GM19035 (cell line): Measurements from ENCODE around the gene SCARB1.
A peak's percentile ranks its signal among the peaks of the same experiment; 100 is the strongest.

Source experiments
- ATAC-seq: cut with Tn5 transposase; IDR thresholded peaks from one replicate; pipeline ENCODE4 v1.9.1; 2021; ENCODE audit not compliant: unreplicated experiment

SCARB1 gene

DNA sequence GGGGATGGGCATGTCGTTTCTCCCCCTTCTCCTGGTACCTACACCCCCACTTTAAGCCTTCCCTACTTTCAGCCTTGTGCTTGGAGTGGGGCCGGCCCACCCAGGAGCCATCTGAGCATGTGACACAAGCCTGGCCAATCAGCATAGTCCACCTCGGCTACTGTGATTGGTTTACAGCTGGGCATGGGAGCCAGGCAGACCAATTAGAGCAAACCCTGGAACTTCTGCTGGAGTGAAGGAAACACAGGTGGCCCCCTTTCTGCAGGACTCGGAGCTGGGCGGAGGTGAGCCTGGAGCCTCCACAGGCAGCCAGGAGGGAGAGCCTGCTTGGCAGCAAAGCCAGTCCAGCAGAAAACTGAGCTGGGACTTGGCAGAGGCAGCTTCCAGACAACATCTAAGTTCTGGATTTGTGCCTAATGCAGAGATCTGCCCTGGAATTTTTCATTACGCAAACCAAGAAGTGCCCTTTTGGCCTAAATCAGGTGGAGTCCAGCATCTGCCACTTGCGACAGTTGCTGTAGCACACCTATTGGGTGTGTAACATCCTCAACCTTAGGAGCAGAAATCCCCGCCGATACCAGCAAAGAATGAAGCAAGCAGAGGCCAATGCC lies 59.5 kb downstream of the SCARB1 start:
- no peak for ATAC-seq

DNA sequence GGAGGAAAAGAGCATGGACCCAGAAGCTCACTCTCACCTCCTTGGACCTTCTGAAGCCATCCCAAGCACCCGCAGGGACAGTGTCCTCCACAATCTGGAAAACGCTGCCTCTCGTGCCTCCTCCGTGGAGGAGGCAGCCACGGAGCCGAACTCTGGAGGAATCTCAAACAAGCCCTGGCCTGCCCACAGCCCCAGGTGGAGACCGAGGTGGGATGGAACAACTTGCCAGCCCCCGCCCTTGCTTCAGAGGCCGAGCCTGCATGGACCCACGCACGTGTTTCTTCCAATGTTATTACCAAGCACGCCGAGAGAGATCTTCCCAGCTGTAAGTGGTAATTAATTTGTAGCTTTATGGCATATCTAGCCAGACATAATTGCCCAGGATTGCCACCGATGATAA lies 61.3 kb downstream of the SCARB1 start:
- no peak for ATAC-seq

DNA sequence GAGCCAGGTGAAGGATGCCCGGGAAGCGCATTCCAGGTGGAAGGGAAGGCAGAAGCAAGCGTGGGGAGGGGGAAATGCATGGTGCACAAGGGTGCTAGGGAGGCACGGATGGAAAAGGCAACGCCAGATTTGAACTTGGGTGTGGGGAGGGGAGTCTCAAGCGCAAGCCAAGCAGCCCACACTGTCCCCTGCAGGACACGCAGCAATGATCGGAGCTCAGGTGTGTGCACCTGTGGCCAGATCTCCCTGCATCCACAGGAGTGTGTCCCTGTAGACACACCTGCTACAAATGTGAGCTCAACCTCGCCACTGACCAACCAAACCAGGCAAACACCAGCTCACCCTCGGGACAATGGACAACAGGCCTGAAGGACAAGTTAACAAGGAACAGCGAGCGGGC lies 63.2 kb downstream of the SCARB1 start:
- ATAC-seq, result no peak

DNA sequence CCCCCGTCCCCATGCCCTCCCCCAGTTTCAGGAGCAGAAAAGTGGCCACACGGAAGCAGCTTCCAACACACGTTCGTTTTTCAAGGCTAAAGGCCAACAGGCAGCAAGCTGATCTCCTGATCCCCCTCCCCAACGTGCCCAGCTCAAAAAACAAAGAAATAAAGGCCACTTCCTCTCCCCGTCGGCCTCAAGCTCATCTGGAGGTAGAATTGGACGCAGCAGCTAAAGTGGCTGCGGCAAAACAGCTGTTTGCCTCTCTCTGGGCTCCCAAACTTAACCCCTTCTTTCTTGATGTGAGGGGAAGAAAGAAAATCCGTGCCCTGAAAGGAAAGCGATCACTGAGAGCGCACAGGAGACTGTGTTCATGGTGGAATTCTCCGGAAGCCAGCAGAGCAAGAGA lies 66.3 kb downstream of the SCARB1 start:
- no peak for ATAC-seq

DNA sequence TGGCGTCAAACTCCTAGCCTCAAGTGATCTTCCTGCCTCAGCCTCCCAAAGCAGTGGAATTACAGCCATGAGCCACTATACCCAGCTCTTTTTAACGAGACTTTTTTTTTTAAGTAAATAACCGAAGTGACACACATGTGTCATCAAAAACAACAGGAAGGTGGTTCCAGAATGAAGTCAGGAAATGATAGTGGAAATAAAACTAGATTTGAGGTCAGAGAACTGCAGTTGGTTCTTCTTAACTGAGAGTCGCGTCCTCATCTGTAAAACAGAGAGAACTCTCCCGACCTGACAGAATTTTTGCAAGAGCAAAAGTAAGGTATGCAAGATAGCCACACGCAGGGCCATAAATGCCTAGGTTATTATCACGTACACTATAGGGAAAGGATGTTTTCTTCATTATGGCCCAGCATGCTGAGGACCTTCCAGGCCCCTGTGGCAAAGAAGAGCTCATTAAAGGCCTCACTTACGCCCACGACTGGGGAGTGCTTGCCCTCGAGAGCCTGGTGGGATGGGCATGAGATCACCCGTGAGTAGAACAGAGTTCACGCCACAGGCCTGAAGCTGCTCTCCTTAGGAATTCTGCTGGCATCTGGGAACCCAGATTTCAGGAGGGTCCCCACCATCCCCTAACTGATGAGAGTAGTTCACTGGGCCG lies 67.2 kb downstream of the SCARB1 start:
- ATAC-seq, result no peak

DNA sequence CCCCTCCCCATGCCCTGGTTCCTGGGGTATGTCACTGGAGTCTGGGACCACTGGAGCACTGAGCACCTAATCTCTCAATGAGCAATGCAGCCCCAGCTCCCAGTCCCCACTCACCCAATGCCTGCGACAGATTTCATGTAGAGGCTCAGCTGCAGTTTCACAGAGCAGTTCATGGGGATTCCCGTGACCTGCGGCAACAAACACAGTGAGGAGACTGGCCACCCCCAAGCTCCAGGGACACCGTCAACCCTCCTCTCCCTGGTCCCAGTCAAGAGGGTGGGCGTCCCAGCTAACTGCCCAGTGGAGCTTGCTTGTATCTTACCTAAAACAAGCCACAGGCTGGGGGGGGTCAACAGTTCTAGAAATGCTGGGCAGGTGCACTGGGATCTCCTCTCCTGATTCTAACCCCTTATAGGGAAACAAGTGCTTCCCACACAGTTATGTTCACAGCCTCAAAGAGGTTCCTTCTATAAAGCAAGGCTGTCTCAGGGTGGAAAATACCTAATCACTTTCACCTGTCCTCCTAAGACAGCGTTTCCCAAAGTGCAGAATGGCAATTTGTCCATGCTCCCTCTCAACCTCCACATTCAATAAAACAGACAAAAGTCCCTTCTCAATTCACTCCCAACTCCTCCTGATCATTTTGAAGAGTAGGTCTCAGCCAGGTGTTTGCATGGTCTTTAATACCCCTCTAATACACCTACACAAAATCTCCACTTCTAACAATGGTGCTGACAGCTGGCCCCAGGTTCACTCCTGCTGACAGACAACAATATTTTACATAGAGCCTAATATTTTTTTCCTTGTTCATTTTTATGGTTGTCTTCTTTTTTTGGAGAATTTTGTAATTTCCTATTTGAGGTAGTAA lies 68.3 kb downstream of the SCARB1 start:
- peak; percentile 61 for ATAC-seq

DNA sequence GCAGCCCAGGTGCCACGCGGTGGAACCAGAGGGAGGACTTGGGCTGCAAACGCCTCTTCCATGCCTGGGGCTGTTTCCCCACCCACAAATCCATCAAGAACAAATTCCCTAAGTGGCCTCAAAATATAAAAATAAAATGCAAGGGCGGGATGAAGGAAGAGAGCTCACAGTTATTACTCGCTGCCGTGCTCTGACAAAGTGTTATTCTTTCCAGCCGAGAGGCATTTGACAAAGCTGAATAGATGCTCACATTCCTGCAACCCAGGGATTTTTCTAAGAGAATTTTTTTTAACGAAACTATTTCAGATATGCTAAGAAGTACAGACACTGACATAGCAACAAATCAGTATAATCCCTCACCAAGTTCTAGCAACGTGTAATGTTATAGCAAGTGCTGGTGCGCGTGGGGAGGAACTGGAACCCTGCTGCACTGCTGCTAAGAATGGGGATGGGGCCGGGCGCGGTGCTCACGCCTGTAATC lies 70.7 kb downstream of the SCARB1 start:
- ATAC-seq, result no peak

DNA sequence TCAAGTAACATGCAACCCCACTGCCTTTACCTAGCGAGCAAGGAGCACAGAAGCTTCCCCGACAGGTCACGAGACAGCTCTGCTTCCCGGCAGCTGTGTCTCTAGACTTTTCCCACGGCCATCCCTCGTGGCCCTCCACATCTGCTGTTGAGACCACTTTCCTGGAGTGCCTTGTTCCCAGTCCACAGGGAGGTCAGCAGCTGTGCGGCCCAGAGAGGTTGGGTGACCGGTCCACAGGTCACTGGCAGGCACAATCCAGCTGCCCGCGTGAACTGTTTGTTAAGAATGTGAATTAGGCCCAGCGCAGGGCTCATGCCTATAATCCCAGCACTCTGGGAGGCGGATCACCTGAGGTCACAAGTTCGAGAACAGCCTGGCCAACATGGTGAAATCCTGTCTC lies 71.5 kb downstream of the SCARB1 start:
- ATAC-seq, result no peak

DNA sequence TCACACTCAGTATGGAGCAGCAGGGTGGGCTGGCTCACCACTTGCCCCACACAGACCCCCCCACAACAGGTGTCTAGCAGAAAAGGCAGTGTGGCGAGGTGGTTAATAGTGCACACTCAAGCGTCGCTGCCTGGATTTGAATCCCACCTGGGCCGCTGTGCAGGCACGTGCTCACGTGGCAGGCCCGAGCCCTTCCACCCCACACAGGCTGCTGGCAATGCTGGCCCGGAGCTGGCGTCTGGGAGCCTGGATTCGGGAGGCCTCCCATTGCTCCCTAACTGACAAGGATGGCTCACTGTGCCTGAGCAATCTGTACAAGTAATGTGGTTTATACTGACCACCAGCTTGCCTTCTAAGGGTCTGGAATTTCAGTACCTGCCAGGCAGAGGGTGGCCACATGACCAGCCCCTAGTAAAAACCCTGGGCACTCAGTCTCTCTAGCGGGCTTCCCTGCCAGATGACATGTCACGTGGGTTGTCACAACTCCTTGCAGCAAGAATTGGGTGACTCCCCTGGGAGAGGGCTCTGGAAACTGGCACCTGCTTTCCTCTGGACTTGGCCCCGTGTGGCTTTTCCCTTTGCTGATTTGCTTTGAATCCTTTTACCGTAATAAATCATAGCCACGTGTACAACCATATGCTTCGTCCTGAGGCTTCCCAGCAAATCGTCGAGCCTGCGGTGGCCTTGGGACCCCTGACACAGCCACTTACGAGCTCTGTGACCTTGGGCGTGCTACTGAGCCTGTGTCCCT lies 72.8 kb downstream of the SCARB1 start:
- no peak for ATAC-seq

DNA sequence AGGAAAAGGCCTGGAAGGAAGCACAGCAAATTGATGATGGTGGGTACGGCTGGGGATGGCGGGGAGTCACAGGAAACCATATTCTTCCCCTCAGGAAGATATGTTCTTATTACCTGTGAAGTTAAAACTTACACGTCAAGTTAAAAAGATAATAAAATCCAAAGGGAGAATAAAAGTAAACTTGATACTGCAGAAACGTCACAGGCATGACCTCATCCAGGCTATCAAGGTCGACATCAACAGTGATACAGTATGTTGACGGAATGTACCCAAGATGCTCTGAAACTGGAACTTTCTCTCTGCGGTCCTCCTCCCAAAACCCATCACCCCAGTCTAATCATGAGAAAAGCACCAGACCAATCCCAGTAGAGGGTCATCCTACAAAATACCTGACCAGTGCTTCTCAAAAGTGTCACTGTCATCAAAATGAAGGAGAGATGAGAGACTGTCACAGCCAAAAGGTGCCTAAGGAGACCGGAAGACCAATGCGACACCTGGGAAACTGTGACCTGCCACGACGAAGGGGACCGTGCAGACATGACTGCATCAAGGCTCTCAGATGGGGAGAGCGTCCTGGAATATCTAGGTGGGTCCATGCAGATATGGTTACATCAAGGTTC lies 74.6 kb downstream of the SCARB1 start:
- ATAC-seq, result no peak

DNA sequence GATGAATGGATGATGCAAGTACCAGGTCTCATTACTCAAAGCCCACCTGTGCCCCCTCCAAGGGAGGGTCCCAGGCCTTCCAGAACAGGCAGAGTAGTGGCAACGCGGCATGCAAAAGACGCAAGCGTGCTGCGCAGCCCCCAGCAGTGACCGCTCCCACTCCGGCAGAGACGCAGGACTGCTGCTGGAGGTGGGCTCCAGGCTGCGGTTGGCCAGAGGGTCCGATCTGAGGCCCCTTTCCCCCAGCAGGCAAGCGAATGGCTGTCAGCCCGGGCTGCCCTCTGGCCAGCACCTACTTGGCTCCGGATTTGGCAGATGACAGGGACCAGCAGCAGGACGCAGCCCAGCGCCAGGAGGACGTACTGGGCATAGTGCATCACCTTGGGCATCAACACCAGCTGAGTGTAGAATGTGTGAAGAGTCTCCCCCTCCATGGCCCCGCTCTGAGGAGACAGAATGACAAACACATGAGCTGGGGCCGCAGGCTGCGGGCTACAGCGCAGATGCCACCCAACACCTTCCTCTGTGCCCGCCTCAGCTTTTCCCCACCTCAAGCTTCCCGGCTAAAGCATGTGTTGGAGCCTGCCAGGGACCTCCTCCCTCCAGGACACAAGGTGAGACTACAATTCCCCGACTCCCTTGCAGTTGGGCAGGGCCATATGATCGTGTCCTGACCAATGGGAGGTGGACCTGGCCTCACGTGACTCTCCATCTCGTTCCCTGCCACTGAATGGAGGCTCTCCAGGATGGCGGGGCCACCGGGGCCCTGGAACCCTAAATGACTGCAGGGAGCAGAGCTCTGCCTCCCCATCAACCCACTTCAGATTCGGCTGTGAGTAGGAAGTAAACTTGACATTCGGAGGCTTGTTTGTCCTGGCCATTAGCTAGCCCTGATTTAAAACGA lies 77.4 kb downstream of the SCARB1 start:
- no peak for ATAC-seq

DNA sequence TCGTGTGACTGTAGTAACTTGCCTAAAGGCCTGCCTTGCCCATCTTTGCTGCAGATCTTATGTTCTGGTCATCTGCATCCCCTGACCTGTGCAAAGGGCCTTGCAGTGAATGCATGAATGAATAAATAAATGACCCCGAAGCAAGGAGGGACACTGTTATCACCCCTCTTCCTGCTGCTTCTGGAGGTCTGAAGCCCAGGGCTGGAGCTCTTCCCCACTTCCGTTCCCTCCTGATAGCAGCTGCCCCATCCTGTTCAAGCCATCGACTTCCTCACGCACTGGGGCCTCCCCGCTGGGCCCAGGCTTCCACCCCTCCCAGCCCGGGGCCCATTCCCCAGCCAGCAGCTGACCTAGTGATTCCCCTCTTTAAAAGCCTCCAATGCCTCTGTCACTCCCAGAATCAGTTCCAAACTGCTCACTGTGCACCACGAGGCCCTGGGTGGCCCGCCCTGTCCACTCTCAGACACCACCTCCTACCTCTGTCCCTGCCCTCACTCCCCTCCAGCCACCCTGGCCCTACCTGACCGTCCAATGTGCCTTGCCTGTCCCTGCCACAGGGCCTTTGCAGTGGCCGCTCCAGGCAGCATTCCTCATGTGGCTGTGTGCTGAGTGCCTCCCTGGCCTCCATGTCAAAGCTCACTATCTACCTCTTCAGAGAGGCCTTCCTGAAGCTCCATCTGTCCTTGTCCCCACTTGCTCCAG lies 78.6 kb downstream of the SCARB1 start:
- no peak for ATAC-seq

DNA sequence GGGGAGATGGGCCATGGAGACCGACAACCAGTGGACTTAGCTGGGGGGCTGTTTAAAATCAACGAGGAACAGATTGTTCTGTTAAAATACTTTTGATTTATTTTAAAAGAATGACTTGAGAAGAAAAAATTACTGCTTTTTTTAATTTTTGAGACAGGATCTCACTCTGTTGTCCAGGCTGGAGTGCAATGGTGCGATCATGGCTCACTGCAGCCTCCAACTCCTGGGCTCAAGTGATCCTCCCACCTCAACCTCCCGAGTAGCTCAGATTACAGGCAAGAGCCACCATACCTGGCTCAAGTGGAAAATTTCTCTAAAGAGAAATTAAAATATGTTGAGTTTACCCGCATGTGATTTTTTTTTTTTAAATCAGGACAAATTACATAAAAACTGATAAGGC lies 80.6 kb downstream of the SCARB1 start:
- ATAC-seq, result no peak

DNA sequence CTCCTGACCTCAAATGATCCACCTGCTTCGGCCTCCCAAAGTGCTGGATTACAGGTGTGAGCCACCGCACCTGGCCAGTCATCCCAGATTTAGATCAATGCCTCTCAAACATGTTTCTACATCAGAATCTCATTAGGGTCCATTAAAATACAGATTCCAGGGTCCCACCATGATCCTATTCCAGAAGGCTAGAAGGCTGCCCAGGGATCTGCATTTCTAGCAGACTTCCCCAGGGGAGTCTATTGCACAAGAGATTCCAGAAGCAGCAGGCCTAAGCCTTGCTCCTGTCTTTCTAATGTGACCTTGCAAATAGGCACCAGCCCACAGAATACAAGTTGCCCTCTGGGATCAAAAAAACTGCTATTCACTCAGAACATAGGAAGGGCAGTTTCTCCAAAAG lies 81.5 kb downstream of the SCARB1 start:
- no peak for ATAC-seq

DNA sequence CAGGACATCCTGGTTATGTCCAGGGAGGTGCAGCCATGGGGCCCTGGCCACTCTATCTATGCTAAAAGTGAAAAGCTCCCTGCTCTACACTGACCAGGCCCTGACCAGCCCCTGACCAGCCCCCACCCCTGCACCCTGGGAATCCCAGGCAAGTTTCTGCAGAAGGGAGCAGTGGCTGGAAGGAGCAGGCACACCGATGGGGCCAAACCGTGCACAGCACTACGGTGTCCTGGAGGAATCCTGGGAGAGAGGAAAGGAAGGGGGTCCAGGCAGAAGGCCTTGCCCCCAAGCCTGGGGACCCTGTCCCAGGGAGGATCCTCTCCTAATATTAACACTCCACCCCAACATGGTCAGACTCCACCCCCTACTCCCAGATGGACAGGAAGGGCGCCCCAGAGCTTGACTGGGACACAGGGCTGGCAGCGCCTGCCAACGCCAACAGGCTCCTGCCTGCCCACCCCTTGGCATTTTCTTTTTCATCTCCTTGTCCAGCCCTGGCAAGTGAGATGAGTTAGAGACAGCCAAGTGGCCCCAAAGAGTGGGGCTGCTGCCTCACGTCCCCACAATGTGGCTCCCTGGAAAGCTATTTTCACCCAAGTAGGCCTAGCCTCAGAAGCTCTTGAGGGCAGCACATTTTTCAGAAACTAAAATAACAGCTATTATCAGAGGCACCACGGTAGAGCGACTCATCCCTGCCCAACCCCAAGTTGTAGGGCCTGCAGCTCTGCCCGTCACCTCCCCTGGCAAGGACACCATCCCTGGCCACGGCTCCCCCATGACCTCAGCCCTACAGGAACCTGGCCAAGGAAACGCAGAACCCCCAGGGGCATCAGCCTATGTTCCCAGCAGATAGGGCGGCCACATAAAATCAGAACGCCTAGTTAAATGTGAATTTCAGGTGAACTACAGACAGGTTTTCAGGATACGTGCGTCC lies 82.6 kb downstream of the SCARB1 start:
- no peak for ATAC-seq

DNA sequence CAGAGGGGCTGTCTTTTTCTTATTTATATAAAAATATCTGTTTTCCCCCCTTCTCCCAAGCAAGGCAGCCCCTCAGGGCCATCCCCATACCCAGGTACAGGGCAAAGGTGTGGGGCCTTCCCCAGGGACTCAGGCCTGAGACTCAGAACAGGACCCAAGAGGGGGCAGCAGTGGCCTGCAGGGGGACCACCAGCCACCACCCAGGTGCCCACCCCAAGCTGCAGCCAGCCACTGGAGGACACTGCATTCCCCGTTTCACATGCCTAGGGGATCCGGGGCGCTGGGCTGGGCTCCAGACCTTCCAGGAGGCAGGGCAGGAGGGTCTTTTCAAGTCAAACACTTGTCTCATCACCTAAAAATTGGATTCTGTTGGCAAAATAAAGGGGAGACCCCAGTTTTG lies 83.3 kb downstream of the SCARB1 start:
- ATAC-seq, result no peak

DNA sequence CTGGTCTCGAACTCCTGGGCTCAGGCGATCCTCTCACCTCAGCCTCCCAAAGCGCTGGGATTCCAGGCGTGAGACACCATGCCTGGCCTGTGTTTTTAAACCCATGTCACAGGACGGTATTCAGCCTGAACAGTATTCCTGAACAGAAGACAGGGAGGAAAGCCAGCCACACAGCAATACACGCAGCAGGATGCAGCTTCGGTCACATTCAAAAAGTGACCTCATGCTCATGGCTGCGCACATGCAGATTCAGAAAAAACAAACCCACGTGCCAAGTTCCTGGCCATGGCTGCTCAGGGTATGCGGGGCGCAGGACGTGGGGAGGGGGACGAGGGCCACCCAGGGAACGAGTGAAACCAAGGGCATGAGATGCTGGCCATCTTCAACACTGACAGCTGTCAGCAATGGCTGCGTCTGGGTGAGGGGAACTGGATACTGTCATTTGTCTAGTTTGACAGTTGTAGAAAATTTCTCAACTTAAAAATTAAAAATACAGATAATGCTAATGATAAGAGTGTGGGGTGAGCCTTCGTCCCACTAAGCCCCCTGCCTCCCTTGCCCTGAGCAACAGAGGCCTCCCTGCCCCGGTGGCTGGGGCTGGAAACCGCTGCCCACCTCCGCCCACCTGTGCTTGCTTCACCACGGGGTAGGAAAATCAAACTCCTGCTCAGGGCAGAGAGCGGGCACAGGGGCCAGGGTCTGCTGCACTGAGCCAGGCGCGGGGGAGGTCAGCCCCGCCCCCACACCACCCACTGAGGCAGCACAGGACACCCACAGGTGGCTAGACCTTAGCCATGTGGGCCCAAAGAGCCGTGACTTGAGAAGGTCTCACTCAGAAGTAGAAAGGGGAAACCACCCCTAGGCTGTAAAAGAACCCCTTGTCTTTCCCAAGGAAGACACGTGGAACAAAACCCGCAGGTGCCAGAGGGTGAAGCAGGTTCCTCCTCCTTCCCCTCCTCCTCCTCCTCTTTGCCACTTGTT lies 84.2 kb downstream of the SCARB1 start:
- no peak for ATAC-seq
